ENCODE results near the gene CD38.

CD38 gene

GRCh38 chr4:15902746-15903145, 124.6 kb downstream of the CD38 start:
- H3K9me3 Mint-ChIP-seq: no peaks in the 10 kb centered on the region
- peaks cover 48% of the 10 kb centered on the region for H3K27me3 Mint-ChIP-seq
- H3K4me1 Mint-ChIP-seq (ENCODE audit: low read depth): peaks cover 5% of the 10 kb centered on the region
- H3K4me3 Mint-ChIP-seq: no peak overlapping the region
- no peaks in the 10 kb centered on the region for H3K36me3 Mint-ChIP-seq (ENCODE audit: low read depth)
- H3K27ac Mint-ChIP-seq: no peak overlapping the region

All from stimulated activated naive CD8-positive, alpha-beta T cell treated with anti-CD3 and anti-CD28 coated beads, Interleukin-15, Interleukin-2, amounts not matched to agents 100 ng/mL and 50 ng/mL, for 24 hours (primary cell).